GM12892 (cell line): Measurements from ENCODE around the gene SSR1.
"Not testable (repeated sequence)": the region's sequence is repeated elsewhere in the genome, so short reads cannot be mapped to it uniquely, and the experiment has no call there.

Source experiments
- POLR2A ChIP-seq: IDR thresholded peaks from 2 replicates; pipeline ENCODE4 v1.6.1; 2011; ENCODE audit warnings: low read depth, low read length, control low read depth
- POLR2AphosphoS5 ChIP-seq: IDR thresholded peaks from 2 replicates; pipeline ENCODE4 v1.6.1; 2011; ENCODE audit warnings: low read depth, low read length, control low read depth
- TAF1 ChIP-seq: IDR thresholded peaks from 2 replicates; pipeline ENCODE4 v1.6.1; 2011; ENCODE audit warnings: low read depth, mild to moderate bottlenecking, control low read depth, low read length, borderline replicate concordance

DNA sequence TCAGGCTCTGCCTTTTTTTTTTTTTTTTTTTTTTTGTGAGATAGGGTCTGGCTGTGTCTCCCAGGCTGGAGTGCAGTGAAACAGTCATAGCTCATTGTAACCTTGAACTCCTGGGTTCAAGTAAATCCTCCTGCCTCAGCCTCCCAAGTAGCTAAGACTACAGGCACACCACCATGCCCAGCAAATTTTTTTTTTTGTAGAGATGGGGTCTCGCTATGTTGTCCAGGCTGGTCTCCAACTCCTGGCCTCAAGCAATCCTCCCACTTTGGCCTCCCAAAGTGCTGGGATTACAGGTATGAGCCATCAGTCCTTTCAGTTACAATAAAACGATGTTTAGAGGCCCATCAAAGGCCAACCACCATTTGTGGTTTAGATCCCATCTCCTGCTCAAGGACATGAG lies 6.4 kb upstream of the SSR1 start:
- TF ChIP-seq POLR2A, POLR2AphosphoS5, TAF1: not testable (repeated sequence)
